DOHH2 (cell line): ENCODE results near the gene ALG3.

Experiments
- CTCF ChIP-seq: fragments of 200-600 bp; sonication (generic); IDR thresholded peaks from one replicate; pipeline ENCODE4 v1.5.1; 2014; ENCODE audit warnings: antibody characterized with exemption, mild to moderate bottlenecking, low read depth, low read length; ENCODE audit not compliant: poor library complexity, severe bottlenecking
- EZH2phosphoT487 ChIP-seq: fragments of 200-600 bp; sonication (generic); IDR thresholded peaks from 2 replicates; pipeline ENCODE4 v1.6.1; 2017; ENCODE audit warnings: borderline replicate concordance, mild to moderate bottlenecking, antibody characterized with exemption, low read length, moderate library complexity, mixed read lengths

DNA sequence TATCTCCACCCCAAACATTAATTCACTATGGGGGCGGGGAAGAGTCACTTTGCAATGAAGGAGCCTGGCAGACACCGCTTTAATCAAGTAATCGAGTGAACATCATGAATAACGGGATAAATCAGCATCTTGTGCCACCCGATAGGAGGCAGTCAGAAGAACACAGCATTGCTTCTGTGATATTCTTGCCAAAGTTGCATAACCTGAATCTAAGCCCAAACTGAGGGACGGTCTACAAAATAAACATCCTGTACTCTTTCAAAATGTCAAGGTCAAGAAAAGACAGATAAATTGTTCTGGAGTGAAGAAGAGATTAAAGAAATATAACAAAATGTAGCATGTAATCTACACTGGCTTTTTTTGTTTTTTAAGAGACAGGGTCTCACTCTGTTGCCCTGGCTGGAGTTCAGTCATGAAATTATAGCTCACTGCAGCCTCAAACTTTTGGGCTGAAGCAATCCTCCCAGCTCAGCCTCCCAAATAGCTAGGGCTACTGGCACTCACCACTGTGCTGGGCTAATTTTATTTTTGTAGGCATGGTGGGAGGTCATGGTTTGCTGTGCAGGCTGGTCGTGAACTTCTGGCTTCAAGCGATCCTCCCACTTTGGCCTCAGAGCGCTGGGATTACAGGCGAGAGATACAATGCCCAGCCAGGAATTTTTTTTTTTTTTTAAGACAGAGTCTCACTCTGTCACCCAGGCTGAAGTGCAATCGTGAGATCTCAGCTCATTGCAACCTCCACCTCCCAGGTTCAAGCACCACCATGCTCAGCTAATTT, 39.4 kb downstream of the ALG3 start:
- TF ChIP-seq CTCF (no peak), EZH2phosphoT487 (no peak)
